ENCODE data around the gene HNF1B.
"Not testable (repeated sequence)": the region's sequence is repeated elsewhere in the genome, so short reads cannot be mapped to it uniquely, and the experiment has no call there.

Gene HNF1B

DNA sequence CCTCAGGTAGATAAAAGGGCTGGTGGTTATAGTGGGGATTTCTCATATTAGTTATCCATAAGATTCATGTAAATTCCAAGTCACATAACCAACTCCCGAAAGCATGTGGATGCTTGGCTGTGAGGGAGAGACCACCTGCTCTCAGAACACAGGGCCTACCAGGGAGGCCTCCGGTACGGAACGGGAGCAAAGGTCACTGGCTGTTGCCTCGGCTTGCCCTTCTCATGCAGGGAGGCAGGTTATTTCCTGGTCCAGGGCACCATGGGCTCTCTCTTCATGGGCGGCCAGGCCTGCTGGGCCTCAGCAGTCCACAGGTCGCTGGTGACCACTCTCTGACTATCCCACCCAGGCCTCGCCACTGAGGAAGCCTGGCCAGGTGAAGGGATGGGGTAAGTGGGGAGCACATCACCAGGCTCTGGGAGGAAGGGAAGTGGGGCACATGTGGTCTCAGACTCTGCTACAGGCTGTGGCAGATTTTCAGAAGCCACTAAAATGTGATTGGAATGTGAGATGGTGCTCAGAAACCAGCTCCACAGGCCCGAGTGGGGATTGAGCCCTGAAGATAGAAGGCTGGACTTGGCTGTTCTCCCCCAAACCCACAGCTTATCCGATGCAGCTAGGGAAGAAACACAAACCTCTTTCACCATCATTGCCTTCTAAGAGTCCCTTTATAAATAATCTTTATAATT lies 45.4 kb downstream of the HNF1B start:
- no peak for DNase-seq

- DNase-seq: no peak
Measured at GRCh38 chr17:37698911-37699255, 46.0 kb downstream of the HNF1B start.

DNA sequence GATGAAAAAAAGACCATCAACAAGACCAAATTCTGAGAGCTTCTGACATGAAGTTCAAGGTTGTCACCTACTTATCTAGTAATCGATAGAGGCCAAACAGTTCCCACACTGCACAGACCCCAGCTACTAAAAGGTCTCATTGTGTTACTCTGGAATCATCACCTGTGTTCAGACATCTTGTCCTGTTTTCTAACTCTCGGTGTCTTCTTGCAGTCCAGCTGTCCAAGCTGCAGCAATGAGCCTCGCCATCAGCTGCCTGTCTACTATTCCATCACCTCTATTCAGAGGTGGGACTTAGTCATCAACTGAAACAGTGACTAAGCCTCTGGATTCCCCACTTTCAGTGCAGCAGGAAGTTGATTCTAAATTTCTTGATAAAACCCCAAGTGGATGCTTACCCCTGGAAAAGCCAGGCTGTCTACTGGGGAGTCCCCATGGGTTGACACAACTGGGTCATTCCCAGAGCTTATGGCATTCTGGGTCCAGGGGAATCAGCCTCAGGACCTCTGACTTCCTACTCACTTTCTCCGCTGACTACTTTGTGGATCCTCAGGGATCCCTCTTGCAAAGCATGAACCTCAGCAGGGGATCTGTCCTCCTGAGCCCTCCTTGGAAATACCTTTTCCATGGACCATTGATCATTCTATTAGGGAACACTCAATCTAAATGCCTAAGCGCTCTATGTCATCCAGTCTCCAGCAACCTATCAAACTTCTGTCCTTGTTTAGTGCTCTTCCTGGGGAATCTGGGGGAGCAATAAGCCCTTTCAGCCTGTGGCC lies 46.5 kb downstream of the HNF1B start:
- no peak for DNase-seq

- DNase-seq: no peak
Measured at GRCh38 chr17:37697381-37697780, 47.5 kb downstream of the HNF1B start.

GRCh38 chr17:37696366-37696765 lies 48.5 kb downstream of the HNF1B start:
- no peak for DNase-seq

DNA sequence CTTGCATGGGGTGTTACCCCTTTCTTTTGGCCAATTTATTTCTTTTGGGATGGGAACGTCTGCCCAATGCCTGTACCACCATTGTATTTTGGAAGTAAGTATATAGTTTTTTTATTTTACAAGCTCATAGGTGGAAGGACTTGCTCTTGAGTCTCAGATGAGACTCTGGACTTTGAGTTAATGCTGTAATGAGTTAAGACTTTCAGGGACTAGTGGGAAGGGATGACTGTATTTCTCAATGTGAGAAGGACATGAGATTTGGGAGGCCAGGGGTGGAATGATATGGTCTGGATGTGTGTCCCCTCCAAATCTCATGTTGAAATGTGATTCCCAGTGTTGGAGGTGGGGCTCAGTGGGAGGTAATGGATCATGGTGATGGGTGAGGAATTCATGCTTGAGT lies 49.1 kb downstream of the HNF1B start:
- no peak for DNase-seq

DNA sequence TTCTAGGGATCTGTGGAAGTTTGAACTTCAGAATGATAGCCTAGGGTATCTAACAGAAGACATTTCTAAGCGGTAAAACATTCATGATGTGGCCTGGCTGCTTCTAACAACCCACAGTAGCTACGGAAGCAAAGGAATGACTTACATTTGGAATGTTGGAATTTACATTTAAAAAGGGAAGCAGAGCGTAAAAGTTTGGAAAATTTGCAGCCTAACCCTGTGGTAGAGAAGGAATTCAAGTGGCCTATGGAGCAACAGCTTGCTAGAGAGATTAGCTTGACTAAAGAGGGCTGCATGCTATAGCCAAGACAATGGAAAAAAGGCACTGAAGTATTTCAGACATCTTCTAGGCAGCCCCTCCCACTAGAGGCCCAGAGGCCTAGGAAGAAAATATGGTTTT lies 50.1 kb downstream of the HNF1B start:
- no peak for DNase-seq

- DNase-seq: peak in 1 of 2 experiments; percentile 33
Measured at GRCh38 chr17:37693328-37693727, 51.5 kb downstream of the HNF1B start.

DNA sequence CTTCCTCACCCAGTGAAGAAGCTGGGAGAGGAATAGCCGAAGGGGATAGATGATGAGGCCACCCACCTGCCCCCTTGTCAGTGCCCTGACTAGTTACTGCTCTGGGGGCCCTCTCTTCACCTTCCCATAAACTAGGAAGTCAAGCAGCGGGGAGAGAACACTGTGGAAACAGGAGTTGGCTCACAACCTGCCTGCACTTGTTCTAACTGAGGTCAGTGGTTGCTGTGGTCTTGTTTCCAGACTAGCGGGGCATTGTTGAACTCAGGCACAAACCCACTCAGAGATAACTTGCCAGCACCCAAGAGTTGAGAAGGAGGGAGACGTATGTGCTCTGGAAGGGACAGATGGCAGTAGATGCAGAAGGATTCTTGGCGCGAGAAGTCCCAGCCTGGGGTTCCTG lies 53.1 kb downstream of the HNF1B start:
- DNase-seq: no peak

- DNase-seq: no peak
Measured at GRCh38 chr17:37689317-37689716, 55.5 kb downstream of the HNF1B start.

GRCh38 chr17:37683454-37683984 lies 61.3 kb downstream of the HNF1B start:
- DNase-seq: no peak

DNA sequence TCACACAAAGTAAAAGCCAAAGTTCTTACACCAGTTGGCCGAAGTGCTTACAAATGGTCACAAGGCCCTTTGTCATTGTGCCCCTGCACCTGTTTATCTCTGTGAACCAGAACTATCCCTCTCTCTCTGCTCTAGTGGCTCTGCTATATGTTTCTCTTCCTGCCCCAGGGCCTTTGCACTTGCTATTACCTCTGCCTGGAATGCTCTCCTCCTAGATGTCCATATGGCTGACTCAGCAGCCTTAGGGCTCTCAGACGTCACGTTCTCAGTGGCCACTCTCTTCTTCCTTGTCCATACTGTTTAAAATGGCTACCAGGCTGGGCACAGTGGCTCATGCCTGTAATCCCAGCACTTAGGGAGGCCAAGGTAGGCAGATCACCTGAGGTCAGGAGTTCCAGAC lies 62.9 kb downstream of the HNF1B start:
- no peak for DNase-seq

GRCh38 chr17:37679995-37680394 lies 64.9 kb downstream of the HNF1B start:
- DNase-seq: not testable (repeated sequence)

GRCh38 chr17:37678036-37678435 lies 66.8 kb downstream of the HNF1B start:
- DNase-seq: no peak

DNA sequence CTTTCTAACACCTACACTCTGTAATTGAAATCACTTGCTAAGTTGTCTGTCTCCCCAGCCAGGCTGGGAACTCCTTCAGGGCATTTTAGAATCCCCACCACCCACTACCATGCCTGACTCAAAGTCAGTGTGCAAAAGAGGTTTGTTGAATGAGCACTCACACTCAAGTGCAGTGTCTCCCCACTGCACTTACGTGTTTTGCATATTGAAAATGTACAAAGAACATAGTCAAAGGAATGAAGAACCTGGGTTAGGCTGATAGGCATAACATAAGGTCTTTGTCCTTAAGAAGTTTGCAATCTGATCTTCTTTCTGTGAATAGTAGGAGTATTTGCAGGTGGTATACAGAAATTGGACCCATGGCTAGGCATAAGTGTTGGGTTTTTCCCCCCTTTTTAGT lies 67.8 kb downstream of the HNF1B start:
- peak in 1 of 2 experiments; percentile 9 for DNase-seq

- DNase-seq: peak in 1 of 2 experiments; percentile 22
Measured at GRCh38 chr17:37676115-37676925, 68.5 kb downstream of the HNF1B start.

GRCh38 chr17:37674511-37674910 lies 70.3 kb downstream of the HNF1B start:
- peak; percentile 38 to 49 for DNase-seq

DNA sequence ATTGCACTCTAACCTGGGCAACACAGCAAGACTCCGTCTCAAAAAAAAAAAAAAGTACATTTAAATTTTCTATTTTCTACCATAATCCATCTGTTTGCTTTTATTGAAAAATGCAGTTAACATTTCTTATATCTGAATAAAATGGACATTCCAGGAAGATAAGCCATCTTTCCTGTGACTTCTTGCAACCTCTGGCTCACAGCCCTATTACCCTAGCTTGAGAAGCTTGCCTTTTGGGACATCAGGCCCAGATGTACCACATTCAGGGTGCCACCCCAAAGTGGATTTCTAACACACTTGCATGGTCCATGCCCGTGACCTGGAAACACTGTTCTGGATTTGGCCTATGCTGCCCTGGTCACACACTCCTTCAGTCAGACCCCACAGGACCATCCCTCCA lies 71.5 kb downstream of the HNF1B start:
- no peak for DNase-seq

DNA sequence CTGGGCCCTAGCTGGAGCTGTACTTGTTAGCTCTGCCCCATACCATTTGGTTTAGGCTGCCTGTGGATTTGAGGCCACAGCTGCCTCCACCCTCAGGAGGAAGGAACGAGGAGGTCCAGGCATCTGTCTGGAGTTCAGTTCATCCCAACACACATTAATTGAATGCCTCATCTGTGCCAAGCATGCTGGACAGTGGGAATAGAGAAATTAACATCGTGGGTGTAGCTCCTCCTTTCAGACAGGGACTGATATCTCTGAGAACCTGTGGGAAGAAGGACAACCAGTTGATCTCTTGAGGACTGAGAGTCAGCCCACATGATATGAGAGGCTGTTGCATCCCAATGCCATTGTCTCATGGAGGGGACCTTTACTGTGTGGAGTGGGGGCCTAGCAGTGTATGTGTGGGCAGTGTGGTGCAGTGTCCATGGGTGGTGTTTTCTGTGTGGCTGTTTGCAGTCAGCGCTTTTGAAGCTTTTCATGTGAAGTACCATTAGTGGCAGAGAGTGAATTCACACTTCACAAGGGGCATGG lies 72.2 kb downstream of the HNF1B start:
- no peak for DNase-seq

- DNase-seq: no peak
Measured at GRCh38 chr17:37671824-37672547, 72.9 kb downstream of the HNF1B start.

GRCh38 chr17:37671028-37671823 lies 73.6 kb downstream of the HNF1B start:
- DNase-seq: no peak

GRCh38 chr17:37667039-37667438 lies 77.8 kb downstream of the HNF1B start:
- DNase-seq: no peak
